ENCODE results near the gene GAB2.

DNA sequence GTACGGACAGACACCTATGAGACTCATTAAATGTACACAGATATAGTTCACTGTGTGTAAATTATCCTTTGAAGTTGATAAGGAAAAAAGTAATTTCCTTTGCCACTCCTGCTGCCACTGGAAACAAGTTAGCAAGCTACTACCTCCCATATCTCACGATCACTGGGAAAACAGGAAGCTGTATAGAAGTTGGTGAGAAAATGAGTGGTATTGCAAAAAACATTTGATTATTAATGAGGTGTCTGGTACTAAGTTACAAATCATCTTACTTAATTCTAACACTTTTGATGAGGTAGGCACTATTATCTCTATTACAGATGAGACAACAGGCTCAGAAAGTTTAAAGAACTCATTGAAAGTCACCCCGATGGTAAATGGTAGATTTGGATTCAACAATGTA lies 68.5 kb downstream of the GAB2 start:
- TF ChIP-seq, protein P1, sequence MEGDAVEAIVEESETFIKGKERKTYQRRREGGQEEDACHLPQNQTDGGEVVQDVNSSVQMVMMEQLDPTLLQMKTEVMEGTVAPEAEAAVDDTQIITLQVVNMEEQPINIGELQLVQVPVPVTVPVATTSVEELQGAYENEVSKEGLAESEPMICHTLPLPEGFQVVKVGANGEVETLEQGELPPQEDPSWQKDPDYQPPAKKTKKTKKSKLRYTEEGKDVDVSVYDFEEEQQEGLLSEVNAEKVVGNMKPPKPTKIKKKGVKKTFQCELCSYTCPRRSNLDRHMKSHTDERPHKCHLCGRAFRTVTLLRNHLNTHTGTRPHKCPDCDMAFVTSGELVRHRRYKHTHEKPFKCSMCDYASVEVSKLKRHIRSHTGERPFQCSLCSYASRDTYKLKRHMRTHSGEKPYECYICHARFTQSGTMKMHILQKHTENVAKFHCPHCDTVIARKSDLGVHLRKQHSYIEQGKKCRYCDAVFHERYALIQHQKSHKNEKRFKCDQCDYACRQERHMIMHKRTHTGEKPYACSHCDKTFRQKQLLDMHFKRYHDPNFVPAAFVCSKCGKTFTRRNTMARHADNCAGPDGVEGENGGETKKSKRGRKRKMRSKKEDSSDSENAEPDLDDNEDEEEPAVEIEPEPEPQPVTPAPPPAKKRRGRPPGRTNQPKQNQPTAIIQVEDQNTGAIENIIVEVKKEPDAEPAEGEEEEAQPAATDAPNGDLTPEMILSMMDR (IDR thresholded peaks at IDR 0.05), result no peak
- no peak for TF ChIP-seq POLR2A (IDR thresholded peaks at IDR 0.05)

All from lower leg skin (tissue), 3 donors.